NT2/D1 (cell line): ENCODE data around the gene LRRC26.

Experiments
- SUZ12 ChIP-seq: IDR thresholded peaks from 2 replicates; pipeline ENCODE4 v1.6.1; 2011; ENCODE audit not compliant: insufficient read length, insufficient read depth; ENCODE audit errors: extremely low read depth
- YY1 ChIP-seq: IDR thresholded peaks from 2 replicates; pipeline ENCODE4 v1.6.1; 2011; ENCODE audit not compliant: insufficient read length, insufficient read depth
- ZNF274 ChIP-seq: IDR thresholded peaks from 2 replicates; pipeline ENCODE4 v1.6.1; 2011; ENCODE audit warnings: mild to moderate bottlenecking, low read depth, low read length

GRCh38 chr9:137128862-137129455 lies 40.9 kb downstream of the LRRC26 start:
- TF ChIP-seq ZNF274, result no peak
- TF ChIP-seq SUZ12, result no peak
- no peak for TF ChIP-seq YY1
